UCSD-AML1 (cell line): ENCODE measurements around the gene SMOC2.

Experiments
- DNase-seq: peaks from one replicate; lab custom pipeline; 2025; ENCODE audit not compliant: unreplicated experiment; lab: John Stamatoyannopoulos, UW

The SMOC2 gene

DNA sequence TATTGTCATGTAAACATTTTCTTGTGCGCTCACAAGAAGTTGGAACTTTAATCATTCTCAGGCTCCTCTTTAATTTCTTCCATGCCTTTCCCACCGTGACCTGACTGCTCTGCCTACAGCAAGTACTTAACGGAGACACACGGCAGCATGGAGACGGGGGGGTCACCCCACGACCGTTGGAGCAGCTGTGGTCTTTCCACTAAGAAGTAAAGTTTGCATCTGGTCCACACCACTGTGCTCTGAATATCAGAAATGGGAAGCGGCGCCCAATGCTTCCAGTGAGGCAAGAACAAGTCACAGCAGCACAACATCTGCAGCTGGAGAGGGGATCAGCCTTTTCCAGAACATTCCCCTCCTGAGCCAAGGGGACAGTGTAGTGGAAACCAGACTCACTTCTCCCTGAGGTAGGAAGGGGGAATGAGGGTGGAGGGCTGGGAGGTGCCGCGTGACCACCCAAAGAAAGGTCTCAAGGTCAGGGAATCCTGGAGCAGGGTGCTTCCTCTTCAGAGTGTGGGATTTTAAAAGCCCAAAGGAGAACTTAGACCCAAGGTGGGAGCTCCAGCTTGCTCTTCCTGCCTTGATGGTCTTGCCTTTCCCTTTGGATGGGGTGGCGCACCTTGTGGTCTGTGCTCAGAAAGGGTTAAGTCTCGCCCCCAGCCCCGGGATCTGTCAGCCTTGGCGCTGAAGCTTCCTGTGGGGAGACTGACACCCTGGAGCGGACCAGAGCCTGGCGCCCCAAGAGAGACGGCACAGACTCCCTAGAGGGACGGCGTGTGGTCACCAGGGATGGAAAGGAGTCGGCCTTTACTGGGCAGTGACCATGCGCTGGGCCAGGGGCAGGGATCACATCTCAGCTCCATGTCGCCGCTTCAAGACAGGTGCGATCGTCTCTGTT lies 25.6 kb upstream of the SMOC2 start:
- no peak for DNase-seq

DNA sequence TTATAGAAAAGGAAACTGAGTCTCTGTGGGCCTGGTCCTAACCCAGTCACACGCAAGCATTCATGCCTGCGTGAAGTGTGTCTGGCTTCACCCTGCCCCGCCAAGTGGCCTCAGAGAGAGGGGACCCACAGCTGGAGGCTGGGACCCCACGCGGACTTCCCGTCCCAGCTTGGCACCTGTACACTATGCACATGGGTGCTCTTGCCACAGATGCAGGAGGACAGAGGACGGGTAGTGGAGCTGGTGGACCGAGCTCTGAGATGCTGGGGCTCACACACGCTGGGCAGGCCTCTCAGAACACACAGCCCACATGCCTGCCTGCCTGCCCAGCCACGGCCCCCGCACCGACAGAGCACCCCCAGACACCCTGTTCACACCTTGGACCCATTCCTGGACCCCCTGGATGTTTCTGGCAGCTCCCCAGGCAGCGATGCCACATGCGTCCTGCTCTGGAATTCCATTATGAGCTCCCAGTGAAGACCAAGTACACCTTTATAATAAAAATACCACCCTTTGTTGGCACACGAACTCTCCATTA lies 24.9 kb upstream of the SMOC2 start:
- DNase-seq: no peak

DNA sequence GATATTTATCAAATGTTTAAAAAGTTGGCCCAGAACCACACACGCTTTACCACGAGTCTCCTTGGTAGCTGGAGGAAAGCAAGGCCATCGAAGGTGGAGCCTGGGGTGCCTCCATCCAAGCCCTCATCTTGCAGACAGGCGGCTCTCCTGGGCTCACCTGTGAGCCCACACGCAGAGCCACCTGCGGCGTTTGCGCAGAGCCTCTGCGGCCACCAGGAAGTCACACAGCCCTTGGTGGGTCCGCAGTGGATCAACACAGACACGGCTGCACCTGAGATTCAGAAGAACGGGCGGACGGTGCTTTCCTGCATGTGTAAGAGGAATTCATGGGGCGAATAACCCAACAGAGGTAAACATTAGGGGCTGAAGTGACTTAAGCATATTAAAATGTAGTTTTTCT lies 24.5 kb upstream of the SMOC2 start:
- no peak for DNase-seq

DNA sequence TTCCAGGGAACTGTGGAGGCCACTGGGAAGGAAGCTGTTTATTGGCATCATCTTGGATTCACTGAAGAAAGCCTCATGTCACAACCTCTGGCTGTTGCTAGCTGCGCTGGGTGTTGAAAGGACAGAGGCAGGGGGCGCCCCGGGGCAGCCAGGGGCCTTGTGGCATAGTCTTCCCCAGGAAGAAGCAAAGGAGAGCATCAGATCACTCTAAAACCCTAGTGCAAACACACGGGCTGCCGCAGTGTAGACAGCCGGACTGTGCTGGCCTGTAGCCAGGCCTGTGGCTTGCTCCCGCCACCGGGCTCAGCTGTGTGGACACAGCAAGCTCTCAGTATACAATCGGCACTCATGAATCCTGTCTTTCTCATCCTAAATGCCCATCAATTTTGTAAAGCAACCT lies 23.8 kb upstream of the SMOC2 start:
- no peak for DNase-seq

DNA sequence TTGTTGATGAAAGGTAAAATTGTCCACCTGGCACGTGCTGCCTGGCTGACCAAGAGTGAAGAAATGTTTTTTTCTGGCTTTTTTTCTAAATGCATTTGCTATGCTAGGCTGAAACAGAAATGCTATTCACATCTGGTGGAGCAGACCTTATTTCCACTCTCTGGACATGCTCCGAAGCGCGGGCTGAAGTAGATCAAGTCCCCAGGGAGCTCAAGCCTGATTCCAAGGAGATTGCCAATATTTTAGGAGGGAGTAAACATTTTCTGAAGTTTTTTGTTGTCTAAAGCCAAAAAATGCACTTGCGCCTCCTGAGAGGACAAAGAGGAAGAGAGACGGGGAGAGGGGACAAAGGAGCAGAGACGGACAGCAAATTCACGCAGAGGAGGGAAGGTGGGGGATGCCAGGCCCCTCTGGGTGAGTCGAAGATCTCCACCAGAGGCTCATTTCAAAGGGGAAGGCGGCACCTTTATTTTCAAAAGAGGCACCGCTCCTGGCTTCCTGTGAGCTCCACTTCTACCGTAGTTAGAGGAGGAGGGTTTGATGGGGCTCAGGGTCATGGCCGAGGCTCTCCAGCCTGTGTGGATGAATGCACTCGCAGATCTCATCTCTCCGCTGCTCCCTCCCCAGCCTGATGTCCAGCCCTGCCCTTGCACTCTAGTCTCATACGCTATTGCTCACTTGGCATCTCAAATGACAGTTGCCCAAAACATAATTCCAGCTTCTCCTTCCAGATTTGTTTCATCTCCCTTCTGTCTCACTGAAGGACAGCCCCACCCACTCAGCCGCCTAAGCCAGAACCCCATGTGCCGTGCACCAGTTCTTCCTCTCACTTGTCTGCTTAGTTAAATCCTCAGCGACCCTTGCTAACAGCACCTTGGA lies 23.1 kb upstream of the SMOC2 start:
- no peak for DNase-seq

DNA sequence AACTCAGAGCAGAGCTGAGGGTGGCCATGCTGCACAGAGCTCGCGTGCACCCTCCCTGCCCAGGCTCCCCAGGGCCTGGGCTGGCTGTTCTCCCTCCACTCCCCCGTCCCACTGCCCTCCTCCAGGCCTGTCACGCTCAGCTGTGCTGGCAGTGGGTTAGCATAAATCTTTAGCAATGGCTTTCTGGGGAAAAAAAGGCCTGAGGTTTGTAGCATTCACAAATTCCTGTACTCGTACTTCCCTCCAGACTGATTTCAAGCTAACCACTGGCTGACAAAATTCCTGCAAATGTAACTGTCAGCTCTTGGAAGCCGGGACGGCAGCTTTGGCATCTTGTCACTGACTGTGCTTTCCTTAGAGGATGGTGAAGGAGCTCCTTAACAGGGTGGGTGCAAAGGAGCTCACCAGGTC lies 22.3 kb upstream of the SMOC2 start:
- DNase-seq: no peak

DNA sequence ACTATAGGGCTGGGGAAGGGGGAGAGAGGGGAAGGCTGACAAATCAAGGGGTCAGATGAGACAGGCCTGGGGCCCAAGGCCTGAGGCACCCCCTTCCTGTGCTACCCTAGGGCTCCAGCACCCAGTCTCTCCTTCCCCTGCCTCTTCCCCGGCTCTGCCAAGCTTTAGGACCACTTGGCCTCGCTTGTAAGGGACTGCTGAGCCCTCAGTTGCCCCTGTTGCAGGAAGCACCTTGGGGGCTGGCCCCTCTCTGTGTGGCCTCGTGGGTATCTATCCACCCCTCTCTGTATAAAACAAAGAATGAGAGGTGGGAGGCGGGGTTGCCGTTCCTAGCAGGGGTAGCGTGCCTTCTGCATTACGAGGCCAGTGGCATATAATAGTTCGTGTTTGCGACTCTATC lies 21.4 kb upstream of the SMOC2 start:
- no peak for DNase-seq

DNA sequence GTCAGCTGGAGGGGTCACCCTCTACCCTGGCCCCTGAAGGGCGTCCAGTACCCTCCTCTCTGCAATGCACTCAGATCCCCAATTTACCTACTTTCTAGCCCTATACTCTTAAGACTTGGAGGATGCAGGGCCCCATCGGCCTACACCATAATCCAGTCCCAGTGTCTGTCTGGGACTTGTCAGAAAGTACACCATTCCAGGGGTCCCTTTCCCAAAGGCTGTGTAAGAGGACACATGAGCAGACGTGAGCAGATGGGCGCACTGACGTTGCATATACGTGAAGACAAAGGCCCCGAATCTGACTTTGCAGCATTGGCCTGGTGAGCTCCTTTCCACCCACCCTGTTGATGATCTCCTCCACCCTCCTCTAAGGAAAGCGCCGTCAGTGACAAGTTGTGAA lies 20.9 kb upstream of the SMOC2 start:
- DNase-seq: no peak

DNA sequence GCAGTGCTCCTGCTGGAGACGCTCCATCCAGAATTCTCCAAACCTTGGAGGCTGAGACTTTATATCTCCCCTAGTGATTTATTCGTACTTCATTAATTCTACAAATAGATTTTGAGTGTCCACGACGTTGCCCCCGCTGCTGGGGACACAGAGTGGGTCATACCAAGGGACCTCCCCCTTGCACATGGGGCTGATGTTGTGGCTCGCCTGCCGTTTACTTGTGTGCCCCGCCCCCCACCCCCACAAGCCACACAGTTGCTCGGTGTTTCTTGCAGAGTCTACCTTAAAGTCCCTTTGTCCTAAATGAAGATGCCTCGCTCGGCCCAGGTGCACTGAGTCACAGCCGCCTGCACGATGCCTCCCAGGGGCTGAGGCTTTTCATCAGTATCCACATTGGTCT lies 20.3 kb upstream of the SMOC2 start:
- DNase-seq: no peak

DNA sequence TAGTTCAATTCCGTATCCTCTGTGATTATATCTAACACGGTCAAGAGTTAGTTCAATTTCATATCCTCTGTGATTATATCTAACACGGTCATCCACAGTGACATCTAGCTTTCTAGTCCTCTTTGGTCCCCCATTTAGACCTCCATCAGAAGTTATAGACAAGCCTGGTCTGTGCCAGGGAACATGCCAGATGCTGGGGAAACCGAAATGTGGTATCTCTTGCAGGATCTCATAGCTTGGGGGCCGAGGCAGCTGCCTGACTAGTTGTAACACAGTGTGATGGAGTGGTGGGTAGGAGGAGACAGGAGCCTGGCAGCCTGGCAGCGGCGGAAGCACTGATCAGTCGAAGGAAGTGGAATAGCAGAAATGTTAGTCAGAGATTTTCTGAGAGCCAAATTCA lies 13.8 kb upstream of the SMOC2 start:
- DNase-seq: no peak

DNA sequence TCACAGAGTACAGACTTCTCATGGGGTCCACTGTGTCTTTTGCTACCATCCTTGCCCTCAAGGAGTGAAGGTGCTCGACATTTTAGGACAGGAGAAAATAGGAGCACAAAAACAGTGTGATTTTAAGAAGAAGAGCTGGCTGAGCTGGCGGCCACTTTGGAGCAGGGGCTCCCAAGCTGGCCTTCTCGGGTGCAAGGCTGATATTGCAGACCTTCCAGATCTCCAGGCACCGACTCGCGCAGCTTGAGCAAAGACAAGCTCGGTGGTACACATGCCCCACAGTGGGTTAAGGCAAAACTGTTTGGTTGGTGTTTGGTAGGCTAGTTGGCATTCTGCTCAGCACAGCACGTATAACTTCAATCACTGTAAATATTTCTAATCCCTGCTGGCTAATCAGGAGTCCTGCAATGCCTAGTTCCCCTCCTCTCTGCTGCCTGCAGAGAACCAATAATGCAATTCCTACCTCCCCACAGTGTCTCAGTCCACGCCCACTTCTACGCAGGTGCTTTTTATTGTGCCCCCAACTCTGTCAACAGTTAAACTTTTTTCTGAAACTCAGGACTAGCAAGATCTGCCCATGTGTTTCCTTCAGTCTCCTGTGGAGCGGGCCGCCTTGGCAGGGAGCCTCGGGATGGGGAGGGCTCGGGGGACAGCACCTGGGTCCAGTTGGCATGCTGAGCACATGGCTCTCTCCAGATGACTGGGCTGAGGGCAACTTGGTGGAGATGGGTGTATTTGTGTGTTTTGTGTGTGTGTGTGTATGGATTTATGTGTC lies 12.7 kb upstream of the SMOC2 start:
- DNase-seq: no peak

DNA sequence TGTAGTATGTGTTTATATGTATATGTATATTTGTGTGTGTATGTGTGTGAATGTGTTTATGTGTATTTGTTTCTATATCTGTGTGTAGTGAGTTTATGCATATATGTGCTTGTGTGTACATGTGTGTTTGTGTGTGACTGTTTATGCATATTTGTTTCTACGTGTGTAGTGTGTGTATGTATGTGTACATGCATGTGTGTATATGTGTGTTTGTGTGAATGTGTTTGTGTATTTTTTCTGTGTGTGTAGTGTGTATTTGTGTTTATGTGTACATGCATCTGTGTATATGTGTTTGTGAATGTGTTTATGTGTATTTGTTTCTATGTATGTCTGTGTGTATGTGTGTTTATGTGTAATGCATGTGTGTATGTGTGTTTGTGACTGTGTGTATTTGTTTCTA lies 12.1 kb upstream of the SMOC2 start:
- DNase-seq: no peak

DNA sequence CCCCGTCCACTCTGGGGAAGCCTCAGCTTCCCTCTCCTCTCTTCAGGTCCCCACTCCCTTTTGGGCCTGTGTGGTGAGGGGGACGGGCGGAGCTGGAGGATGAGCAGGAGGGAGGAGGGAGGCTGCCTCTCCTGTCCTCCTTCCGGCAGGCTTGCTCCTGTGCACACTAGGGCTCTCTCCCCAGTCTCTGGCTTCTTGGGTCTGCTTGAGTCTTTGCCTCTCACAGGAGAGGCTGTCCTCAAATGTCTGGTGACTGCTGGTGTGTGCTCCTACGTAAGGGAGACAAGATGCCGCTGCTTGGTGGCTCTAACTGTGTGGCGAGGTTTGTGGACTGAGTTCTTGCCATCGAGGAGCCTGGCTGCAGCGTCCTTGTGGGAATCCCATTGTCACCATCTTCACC lies 8.8 kb upstream of the SMOC2 start:
- DNase-seq: no peak

DNA sequence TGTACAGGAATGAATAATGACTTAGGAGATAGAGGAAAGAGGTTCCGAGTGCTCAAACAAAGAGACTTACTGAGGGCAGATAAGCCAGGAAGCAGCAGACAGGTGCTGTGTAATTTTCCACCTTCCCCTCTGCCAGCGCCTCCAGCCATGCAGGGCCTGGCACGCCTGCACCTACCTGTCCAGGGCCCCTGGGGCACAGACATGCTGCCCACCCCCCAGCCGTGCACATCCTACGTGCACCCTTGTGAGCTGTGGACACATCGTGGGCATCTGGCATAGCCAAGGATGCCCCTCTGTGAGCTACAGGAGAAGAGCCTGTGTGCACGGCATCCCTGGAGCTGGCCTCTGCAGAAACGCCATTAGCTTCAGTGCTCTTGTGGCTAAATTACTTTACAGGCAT lies 7.1 kb upstream of the SMOC2 start:
- DNase-seq: no peak

DNA sequence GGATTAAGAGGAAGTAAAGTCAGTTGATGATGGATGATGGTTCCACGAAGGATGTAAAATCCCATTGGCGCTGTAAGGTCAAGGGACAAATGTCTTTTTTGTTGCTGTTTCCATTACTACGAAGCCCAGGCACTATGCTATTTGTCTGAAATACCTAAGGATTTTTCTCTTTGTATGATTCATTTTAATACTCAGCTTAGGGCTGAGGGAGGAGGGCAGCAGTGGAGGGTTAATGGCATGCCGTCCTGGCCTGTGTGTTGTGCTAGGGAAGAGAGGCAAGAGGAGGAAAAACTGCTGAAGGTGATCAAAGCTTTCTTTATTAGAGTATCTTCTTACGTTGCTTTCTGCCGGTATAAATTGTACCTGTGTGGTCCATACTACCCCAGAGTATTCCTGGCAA lies 6.5 kb upstream of the SMOC2 start:
- no peak for DNase-seq

DNA sequence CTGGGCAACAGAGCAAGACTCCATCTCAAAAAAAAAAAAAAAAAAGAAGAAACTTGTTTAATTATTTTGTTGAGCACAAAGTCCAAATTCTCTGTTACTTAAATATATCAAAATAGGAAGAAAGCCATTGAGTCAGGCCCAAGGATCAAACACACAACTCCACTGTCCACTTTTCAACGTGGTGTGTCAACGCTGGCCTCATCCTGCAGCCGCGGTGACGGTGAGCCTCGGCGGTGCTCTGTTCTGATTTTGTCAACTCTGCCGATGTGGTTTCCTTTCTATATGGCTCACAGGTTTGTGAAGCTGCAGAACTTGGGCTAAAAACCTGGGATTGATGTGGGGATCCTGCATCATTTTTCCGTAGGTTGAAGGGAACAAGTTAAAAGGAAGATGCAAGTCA lies 3.2 kb upstream of the SMOC2 start:
- DNase-seq: no peak

DNA sequence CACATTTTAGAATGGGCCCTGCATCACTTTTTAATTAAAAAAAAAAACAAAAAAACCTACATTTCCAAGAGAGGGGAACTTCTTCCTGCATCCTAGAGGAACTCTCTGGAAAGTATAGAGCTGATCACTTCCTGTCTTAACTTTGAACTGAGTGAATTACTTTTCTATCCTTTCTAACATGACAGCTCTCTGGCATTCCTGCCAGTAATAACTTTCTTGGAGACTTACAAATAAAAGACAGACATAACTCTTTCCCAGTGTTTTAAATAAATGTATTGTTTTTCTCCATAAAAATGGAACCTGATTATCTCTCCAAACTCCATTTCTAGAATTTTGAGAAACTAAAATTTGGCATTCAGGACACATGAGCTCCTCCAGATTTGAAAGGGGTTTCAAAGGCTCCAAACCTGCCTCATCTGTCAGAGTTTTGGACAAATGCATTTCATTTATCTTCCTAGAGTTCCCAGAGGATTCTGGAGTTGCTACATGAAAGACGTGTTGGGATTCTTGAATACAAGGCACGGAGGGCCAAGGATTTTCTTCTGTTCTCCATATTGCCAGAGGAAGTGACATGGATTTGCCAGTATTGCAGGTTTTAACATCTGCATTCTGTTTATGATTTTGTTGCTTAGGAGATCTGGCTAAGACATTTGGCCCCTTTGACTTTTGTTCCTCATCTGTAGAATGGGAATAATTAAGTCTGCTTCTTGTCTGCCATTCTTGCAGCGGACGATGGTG lies 2.0 kb upstream of the SMOC2 start:
- DNase-seq: no peak

DNA sequence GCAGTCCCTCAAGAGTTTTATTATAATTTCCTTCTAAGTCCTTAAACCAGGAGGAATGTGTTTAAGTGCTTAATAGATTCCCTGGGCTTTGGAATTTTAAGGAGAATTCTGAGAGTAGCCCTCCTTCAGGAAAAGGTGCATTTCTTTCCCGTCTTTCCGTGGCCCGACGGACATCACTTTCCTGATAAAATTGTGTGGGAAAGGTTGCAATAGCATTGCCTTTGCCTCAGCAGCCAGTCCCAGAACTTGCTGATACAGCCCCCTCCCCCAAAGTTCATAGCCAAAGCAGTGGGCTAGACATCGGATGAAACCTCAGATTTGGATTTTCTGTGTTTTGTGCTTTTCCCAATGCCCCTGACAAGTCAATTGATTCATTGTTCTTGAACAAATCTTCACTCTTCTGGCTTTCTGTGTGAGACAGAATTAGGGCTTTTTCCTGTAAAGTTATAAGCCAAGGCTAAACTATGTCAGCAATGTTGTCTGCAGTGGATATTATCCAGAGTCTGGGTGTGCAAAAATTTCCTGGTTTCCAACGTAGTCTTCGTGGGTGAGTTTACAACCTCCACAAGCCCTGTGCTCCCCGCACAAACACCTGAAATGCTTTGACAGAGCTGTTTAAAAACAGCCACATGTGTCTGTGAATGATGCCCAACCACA lies 1.1 kb upstream of the SMOC2 start:
- no peak for DNase-seq

DNA sequence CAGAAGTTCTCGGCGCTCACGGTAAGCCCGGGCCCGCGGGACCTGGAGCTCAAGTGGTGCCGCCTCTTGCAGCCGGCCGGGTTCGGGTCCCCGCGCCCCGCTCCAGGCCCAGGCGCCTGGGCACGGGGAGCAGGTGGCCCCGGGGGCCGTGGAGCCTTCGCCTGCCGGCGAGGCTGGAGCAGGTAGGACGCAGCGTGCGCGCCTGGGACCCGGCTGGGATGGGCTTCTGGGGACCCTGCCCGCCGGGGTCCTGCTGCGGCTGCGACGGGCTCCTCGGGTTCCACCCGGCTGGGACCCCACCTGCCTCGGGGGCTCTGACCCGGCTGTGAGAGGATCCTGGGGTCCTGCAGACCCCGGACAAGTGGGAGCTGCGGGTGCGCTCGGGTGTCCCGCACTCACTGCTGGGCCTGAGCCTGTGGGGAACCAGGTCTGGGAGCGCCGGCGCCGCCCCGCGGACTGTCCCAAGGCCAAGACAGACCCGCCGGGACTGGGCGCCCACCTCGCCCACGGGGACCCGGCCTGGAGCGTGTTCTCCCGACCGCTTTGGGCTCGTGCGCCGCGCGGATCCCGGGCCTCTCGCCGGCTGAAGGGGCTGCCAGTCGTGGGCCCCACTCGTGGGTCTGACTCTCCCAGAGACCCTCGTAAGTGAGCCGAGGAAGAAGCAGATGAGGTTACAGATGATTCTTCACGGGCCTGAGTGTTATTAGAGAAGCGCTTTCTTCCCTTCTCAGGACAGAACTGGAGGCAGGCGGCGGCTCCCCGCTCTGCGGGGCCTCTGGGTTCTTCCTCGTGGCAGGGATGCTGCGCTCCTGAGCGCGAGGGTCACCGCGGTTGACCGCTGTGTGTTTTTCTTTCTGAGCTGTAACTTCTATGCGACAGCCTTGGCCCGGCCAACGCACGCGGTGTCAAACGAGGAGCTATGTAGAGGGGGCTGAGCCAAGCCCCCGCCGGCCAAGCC lies 729 bp downstream of the SMOC2 start:
- no peak for DNase-seq
